HepG2 (cell line): ENCODE results near the gene BPIFB6.

Experiments used
- ASH2L ChIP-seq: fragments of 300-600, 200-600 bp; sonication (generic); IDR thresholded peaks from 2 replicates; pipeline ENCODE4 v1.7.0; 2017; ENCODE audit warnings: low read depth, mild to moderate bottlenecking, moderate library complexity, mixed read lengths, low read length; ENCODE audit not compliant: insufficient read length
- BORCS8-MEF2B ChIP-seq: sonication (generic); formaldehyde crosslinking; IDR thresholded peaks from 2 replicates; pipeline ENCODE4 v1.8.0; 2022; ENCODE audit warnings: mild to moderate bottlenecking, missing genetic modification reagents
- CHD4 ChIP-seq: fragments of 200-600 bp; sonication (generic); IDR thresholded peaks from 2 replicates; pipeline ENCODE4 v1.7.0; 2017; ENCODE audit warnings: mild to moderate bottlenecking, low read length, borderline replicate concordance
- CTCF ChIP-seq: sonication (generic); formaldehyde crosslinking; IDR thresholded peaks from 2 replicates; pipeline ENCODE4 v1.5.0; 2020; ENCODE audit warnings: mild to moderate bottlenecking, missing genetic modification reagents, moderate library complexity
- DPF2 ChIP-seq: sonication (generic); formaldehyde crosslinking; IDR thresholded peaks from 2 replicates; pipeline ENCODE4 v1.4.0; 2020; ENCODE audit warnings: mild to moderate bottlenecking, low read depth, missing genetic modification reagents, borderline replicate concordance
- FOXJ3 ChIP-seq: sonication (generic); formaldehyde crosslinking; IDR thresholded peaks from 2 replicates; pipeline ENCODE4 v1.4.0; 2020; ENCODE audit warnings: missing genetic modification reagents, mild to moderate bottlenecking, borderline replicate concordance
- JUND ChIP-seq: sonication (generic); formaldehyde crosslinking; IDR thresholded peaks from 2 replicates; pipeline ENCODE4 v1.8.0; 2022; ENCODE audit warnings: mild to moderate bottlenecking, missing genetic modification reagents
- NBN ChIP-seq: fragments of 450-650 bp; conservative IDR thresholded peaks from 2 replicates; pipeline ENCODE4 v1.6.1; 2017
- POLR2AphosphoS2 ChIP-seq: IDR thresholded peaks from 2 replicates; pipeline ENCODE4 v1.6.1; 2011; ENCODE audit warnings: low read depth, low read length, improper control_type of control experiment
- SRF ChIP-seq: IDR thresholded peaks from 2 replicates; pipeline ENCODE4 v1.6.1; 2011; ENCODE audit warnings: mild to moderate bottlenecking, low read depth, low read length, moderate library complexity
- TARDBP ChIP-seq: sonication (generic); formaldehyde crosslinking; IDR thresholded peaks from 2 replicates; pipeline ENCODE4 v1.8.0; 2022; ENCODE audit warnings: mild to moderate bottlenecking, missing genetic modification reagents
- ZNF12 ChIP-seq: sonication (generic); formaldehyde crosslinking; IDR thresholded peaks from 2 replicates; pipeline ENCODE4 v1.5.0; 2020; ENCODE audit warnings: missing genetic modification reagents
- TF ChIP-seq, protein P1 (sequence below): sonication (generic); formaldehyde crosslinking; IDR thresholded peaks from 2 replicates; pipeline ENCODE4 v1.8.1; 2023; ENCODE audit warnings: missing genetic modification reagents, inconsistent platforms, borderline replicate concordance
- TF ChIP-seq, protein P2 (sequence below): sonication (generic); formaldehyde crosslinking; IDR thresholded peaks from 2 replicates; pipeline ENCODE4 v1.4.0; 2020; ENCODE audit warnings: missing genetic modification reagents, mild to moderate bottlenecking, borderline replicate concordance

- TF ChIP-seq CHD4 (no peak), BORCS8-MEF2B (CRISPR knock-in tag) (no peak), CTCF (no peak), ASH2L (no peak), SRF (no peak), DPF2 (no peak), TARDBP (CRISPR knock-in tag) (no peak), JUND (CRISPR knock-in tag) (no peak), ZNF12 (CRISPR knock-in tag) (no peak), NBN (no peak), POLR2AphosphoS2 (no peak), FOXJ3 (CRISPR knock-in tag) (no peak)
- TF ChIP-seq, protein P1, sequence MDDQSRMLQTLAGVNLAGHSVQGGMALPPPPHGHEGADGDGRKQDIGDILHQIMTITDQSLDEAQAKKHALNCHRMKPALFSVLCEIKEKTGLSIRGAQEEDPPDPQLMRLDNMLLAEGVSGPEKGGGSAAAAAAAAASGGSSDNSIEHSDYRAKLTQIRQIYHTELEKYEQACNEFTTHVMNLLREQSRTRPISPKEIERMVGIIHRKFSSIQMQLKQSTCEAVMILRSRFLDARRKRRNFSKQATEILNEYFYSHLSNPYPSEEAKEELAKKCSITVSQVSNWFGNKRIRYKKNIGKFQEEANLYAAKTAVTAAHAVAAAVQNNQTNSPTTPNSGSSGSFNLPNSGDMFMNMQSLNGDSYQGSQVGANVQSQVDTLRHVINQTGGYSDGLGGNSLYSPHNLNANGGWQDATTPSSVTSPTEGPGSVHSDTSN (CRISPR knock-in tag): no peak
- TF ChIP-seq, protein P2, sequence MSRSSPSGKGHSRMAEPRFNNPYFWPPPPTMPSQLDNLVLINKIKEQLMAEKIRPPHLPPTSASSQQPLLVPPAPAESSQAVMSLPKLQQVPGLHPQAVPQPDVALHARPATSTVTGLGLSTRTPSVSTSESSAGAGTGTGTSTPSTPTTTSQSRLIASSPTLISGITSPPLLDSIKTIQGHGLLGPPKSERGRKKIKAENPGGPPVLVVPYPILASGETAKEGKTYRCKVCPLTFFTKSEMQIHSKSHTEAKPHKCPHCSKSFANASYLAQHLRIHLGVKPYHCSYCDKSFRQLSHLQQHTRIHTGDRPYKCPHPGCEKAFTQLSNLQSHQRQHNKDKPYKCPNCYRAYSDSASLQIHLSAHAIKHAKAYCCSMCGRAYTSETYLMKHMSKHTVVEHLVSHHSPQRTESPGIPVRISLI: no peak
These were observed 54.7 kb downstream of the BPIFB6 start for GRCh38 chr20:33086052-33086722.
